A549 (cell line): ENCODE data around the gene CABYR. TPM values are rescaled to one million over a fixed set of nuclear protein-coding genes. Genes with fewer than 3 reads are reported as not detected.

Experiments
- ATAC-seq, 2 experiments: fragments of 200-7000 bp in 1 of 2; fragments of >200 bp in 1 of 2; cut with Nextera tagmentation in 1 of 2; cut with Tn5 transposase in 1 of 2; 3 replicates each; pipeline versions ENCODE4 v1.8.0 to v1.9.1; 2018 to 2020; ENCODE audit warnings: mild to moderate bottlenecking in 1 of 2, moderate library complexity in 1 of 2
- CTCF ChIA-PET: fragments of 300-600 bp; sonication (Branson Sonifier 250); formaldehyde crosslinking; extraction: SDS; loops from one replicate; lab custom pipeline; 2021; ENCODE audit warnings: antibody characterized with exemption, inconsistent platforms; lab: Yijun Ruan, JAX
- POLR2A ChIA-PET: fragments of 350-600 bp; formaldehyde crosslinking; extraction: SDS; loops from one replicate; lab custom pipeline; 2021; ENCODE audit warnings: antibody characterized with exemption, inconsistent platforms; lab: Yijun Ruan, JAX
- DNase-seq, 2 experiments: peaks; one replicate each; pipeline versions ENCODE4 v3.0.0 to v3.0.0-alpha.2; 2011 to 2016; ENCODE audit warnings: low read depth in 1 of 2, low spot score in 1 of 2
- FAIRE-seq: peaks from 2 replicates; lab custom pipeline; 2011; peaks lifted over from hg19 to GRCh38; lab: Jason Lieb, UNC
- H3K27ac ChIP-seq, 2 experiments: fragments of >200 bp; sonication (Bioruptor Twin); formaldehyde crosslinking; 3 replicates each; pipeline ENCODE4 v1.5.1; 2016 to 2017
- H3K4me1 ChIP-seq: fragments of >200 bp; sonication (Bioruptor Twin); formaldehyde crosslinking; 3 replicates; pipeline ENCODE4 v1.6.1; 2016
- H3K4me2 ChIP-seq: fragments of >200 bp; sonication (Bioruptor Twin); formaldehyde crosslinking; 3 replicates; pipeline ENCODE4 v1.6.1; 2016
- H3K4me3 ChIP-seq: fragments of >200 bp; sonication (Bioruptor Twin); formaldehyde crosslinking; 3 replicates; pipeline ENCODE4 v1.5.1; 2016
- H3K9me3 ChIP-seq: fragments of >200 bp; sonication (Bioruptor Twin); formaldehyde crosslinking; 3 replicates; pipeline ENCODE4 v1.6.1; 2016
- CBX8 ChIP-seq: fragments of 200-600 bp; sonication (generic); IDR thresholded peaks from 2 replicates; pipeline ENCODE4 v1.6.1; 2016
- HDAC2 ChIP-seq: fragments of 200-600 bp; sonication (generic); IDR thresholded peaks from 2 replicates; pipeline ENCODE4 v1.6.1; 2016
- HEYL ChIP-seq: fragments of 250-450 bp; sonication (Bioruptor Pico); IDR thresholded peaks from 2 replicates; pipeline ENCODE4 v1.8.0; 2021; ENCODE audit warnings: mild to moderate bottlenecking, moderate library complexity
- HOXB13 ChIP-seq: fragments of 250-450 bp; sonication (Bioruptor Pico); IDR thresholded peaks from 2 replicates; pipeline ENCODE4 v1.5.0; 2020; ENCODE audit warnings: low read depth, mild to moderate bottlenecking, moderate library complexity
- HOXB5 ChIP-seq: fragments of 250-450 bp; sonication (Bioruptor Pico); IDR thresholded peaks from 2 replicates; pipeline ENCODE4 v1.5.0; 2020; ENCODE audit warnings: mild to moderate bottlenecking, moderate library complexity
- MAZ ChIP-seq: fragments of 150-350 bp; IDR thresholded peaks from 2 replicates; pipeline ENCODE4 v1.6.1; 2014; ENCODE audit warnings: antibody characterized with exemption, low read depth, low read length, borderline replicate concordance
- NR3C1 ChIP-seq: fragments of >200 bp; sonication (Bioruptor Twin); formaldehyde crosslinking; IDR thresholded peaks from 3 replicates; pipeline ENCODE4 v1.6.1; 2017
- RARB ChIP-seq: fragments of 250-450 bp; sonication (Bioruptor Pico); IDR thresholded peaks from 2 replicates; pipeline ENCODE4 v1.8.0; 2021; ENCODE audit warnings: mild to moderate bottlenecking, moderate library complexity
- RCOR1 ChIP-seq: fragments of 150-350 bp; IDR thresholded peaks from 2 replicates; pipeline ENCODE4 v1.6.1; 2014; ENCODE audit warnings: antibody characterized with exemption, low read length, low read depth
- SMC3 ChIP-seq: fragments of >200 bp; sonication (Bioruptor Twin); formaldehyde crosslinking; IDR thresholded peaks from 3 replicates; pipeline ENCODE4 v1.6.1; 2018; ENCODE audit warnings: inconsistent platforms
- TFCP2L1 ChIP-seq: fragments of 250-450 bp; sonication (Bioruptor Pico); IDR thresholded peaks from 2 replicates; pipeline ENCODE4 v1.5.0; 2021; ENCODE audit warnings: mild to moderate bottlenecking
- WGBS: methylation state at CpG from one replicate; pipeline ENCODE4 v1.1.6; 2017; ENCODE audit errors: missing lambda C conversion rate; 5-methylcytosine and 5-hydroxymethylcytosine counted together
- polyA plus RNA-seq, 4 experiments: library from polyadenylated mRNA; depleted of rRNA in 3 of 4; stranded (reverse); fragments of >200 nt; fragmentation: RNase III in 1 of 4; extraction: RNeasy Plus Mini Kit Qiagen cat#74134 plus additional on column Dnase treatment in 1 of 4; gene quantifications; 2 replicates in 3 of 4; 3 replicates in 1 of 4; pipeline ENCODE4 v1.2.3, GENCODE V29; 2011 to 2017
- TF ChIP-seq, protein P1 (sequence below): fragments of 450-650 bp; IDR thresholded peaks from 2 replicates; pipeline ENCODE4 v1.6.1; 2014; ENCODE audit warnings: antibody characterized with exemption
- TF ChIP-seq, protein P2 (sequence below): IDR thresholded peaks from 2 replicates; pipeline ENCODE4 v1.6.1; 2012
- TF ChIP-seq, protein P3 (sequence below): fragments of 250-450 bp; sonication (Bioruptor Pico); IDR thresholded peaks from 2 replicates; pipeline ENCODE4 v1.5.0; 2020; ENCODE audit warnings: low read depth, mild to moderate bottlenecking, moderate library complexity
- TF ChIP-seq, protein P4 (sequence below): fragments of 250-450 bp; sonication (Bioruptor Pico); IDR thresholded peaks from 2 replicates; pipeline ENCODE4 v1.5.0; 2021; ENCODE audit warnings: mild to moderate bottlenecking, moderate library complexity, borderline replicate concordance
- TF ChIP-seq, protein P5 (sequence below): fragments of 150-350 bp; IDR thresholded peaks from 2 replicates; pipeline ENCODE4 v1.6.1; 2014; ENCODE audit warnings: low read depth, mild to moderate bottlenecking, low read length
- TF ChIP-seq, protein P6 (sequence below): IDR thresholded peaks from 2 replicates; pipeline ENCODE4 v1.6.1; 2012; ENCODE audit warnings: low read depth, borderline replicate concordance

CABYR gene
- polyA plus RNA-seq, 2 of the 4 experiments (the other 2 are of a cell fraction): 14.8 to 22.1 TPM

DNA sequence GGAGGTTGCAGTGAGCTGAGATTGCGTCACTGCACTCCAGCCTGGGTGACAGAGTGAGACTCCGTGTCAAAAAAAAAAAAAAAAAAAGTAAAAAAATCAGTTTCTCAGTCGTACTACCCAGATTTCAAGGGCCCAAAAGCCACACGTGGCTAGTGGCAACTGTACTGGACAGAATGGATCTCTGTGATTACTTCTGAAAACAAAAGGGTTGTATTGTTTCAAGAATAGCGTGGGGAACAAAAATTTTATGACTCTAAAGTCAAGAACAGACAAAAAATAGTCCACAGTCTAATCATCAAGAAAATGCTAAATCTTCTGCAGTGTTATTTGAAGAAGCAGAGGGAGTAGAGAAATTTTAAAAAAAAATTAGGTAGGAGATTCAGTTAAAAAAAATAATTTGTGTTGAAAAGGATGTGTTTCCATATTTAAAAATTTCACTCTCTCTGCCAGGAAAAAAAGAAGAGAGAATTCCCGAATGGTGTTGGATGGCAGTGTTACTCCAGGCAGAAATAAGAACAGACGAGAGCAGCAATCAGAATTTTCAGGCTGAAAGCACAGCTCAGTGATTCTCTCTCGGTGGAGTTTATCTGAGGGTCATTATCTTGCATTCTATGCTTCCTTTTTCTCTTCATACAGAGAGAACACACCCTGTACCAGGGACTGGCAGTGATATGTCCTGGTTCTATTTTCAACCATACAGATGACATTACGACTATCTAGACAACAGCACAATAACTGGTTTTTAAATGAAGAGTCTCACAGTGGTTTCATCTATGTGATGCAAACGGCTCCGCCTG is 61.8 kb downstream of the CABYR start (continued):
- no peak for TF ChIP-seq NR3C1
- TF ChIP-seq MAZ: no peak
- no peak for TF ChIP-seq HOXB5 (CRISPR knock-in tag)
- TF ChIP-seq HOXB13 (CRISPR knock-in tag): no peak
- TF ChIP-seq SMC3: no peak
- TF ChIP-seq, protein P1, sequence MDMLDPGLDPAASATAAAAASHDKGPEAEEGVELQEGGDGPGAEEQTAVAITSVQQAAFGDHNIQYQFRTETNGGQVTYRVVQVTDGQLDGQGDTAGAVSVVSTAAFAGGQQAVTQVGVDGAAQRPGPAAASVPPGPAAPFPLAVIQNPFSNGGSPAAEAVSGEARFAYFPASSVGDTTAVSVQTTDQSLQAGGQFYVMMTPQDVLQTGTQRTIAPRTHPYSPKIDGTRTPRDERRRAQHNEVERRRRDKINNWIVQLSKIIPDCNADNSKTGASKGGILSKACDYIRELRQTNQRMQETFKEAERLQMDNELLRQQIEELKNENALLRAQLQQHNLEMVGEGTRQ: no peak

DNA sequence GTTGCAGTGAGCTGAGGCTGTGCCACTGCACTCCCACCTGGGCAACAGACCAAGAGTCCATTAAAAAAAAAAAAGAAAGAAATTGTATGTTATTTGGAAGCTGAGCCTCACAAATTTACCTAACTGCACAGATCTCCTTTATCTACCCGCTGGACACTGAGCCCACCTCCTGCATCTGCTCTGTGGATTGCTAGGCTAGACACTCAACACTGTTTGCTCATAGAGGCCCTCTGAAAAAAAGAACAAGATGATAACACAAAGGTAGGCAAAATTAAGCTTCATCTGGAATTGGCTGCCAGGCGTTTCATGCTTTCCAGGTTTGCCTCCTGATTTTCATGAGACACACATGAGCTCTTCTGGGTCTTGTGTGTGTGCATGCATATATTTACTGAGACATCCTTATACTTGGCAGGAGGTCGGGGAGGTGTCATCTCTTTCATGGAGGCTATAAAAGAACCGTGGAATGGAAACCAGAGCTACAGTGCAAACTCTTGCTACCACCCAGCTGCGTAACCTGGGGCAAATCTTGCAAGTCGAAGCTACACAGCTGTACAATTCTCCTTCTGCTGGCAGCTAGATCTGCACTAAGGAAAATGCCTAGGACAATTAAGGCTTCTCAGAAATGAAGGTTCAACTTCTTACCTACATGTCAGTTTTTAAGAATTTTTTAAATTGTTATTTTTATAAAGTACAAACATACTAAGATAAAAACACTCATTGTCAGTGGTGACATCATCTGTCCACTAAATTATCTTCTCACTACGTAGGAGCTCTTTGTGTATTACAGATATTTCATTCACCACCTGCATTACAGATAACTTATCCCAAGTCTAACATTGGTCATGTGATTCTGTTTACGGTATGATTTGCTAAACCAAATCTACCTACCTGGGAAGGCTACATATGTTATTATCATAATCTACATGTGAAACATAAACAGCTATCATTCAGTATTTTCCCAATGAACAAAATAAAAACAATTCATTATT is 63.1 kb downstream of the CABYR start:
- POLR2A ChIA-PET: interaction anchor here (0.9 kb wide), 1 partner anchor 64 kb away, joined by 3 read pairs; the partner anchor contains the start of gene CABYR
- CTCF ChIA-PET: interaction anchor here (1.0 kb wide), 1 partner anchor 10 kb away, joined by 3 read pairs; no protein-coding TSS in a partner anchor
- Histone ChIP-seq H3K4me3 (no peak overlapping the region), H3K4me1 (no peaks in the 10 kb centered on the region), H3K4me2 (no peak overlapping the region), H3K27ac (no peak overlapping the region), H3K9me3 (no peaks in the 10 kb centered on the region)
- no peak for ATAC-seq
- no peak for TF ChIP-seq HDAC2
- TF ChIP-seq, protein P2, sequence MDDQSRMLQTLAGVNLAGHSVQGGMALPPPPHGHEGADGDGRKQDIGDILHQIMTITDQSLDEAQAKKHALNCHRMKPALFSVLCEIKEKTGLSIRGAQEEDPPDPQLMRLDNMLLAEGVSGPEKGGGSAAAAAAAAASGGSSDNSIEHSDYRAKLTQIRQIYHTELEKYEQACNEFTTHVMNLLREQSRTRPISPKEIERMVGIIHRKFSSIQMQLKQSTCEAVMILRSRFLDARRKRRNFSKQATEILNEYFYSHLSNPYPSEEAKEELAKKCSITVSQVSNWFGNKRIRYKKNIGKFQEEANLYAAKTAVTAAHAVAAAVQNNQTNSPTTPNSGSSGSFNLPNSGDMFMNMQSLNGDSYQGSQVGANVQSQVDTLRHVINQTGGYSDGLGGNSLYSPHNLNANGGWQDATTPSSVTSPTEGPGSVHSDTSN: no peak
- TF ChIP-seq, protein P3, sequence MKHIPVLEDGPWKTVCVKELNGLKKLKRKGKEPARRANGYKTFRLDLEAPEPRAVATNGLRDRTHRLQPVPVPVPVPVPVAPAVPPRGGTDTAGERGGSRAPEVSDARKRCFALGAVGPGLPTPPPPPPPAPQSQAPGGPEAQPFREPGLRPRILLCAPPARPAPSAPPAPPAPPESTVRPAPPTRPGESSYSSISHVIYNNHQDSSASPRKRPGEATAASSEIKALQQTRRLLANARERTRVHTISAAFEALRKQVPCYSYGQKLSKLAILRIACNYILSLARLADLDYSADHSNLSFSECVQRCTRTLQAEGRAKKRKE: no peak
- 68% methylated on average over 8 of the region's 8 CpGs for WGBS
- no peak for DNase-seq
- no peak for FAIRE-seq

- H3K4me2 ChIP-seq: no peak overlapping the region
- no peak for DNase-seq
- no peak overlapping the region for H3K27ac ChIP-seq
- WGBS: 77% methylated on average over 3 of the region's 3 CpGs
- TF ChIP-seq TFCP2L1 (CRISPR knock-in tag) (no peak), CBX8 (no peak), RCOR1 (no peak), HEYL (no peak), HOXB13 (CRISPR knock-in tag) (no peak), RARB (CRISPR knock-in tag) (no peak)
- TF ChIP-seq, protein P4, sequence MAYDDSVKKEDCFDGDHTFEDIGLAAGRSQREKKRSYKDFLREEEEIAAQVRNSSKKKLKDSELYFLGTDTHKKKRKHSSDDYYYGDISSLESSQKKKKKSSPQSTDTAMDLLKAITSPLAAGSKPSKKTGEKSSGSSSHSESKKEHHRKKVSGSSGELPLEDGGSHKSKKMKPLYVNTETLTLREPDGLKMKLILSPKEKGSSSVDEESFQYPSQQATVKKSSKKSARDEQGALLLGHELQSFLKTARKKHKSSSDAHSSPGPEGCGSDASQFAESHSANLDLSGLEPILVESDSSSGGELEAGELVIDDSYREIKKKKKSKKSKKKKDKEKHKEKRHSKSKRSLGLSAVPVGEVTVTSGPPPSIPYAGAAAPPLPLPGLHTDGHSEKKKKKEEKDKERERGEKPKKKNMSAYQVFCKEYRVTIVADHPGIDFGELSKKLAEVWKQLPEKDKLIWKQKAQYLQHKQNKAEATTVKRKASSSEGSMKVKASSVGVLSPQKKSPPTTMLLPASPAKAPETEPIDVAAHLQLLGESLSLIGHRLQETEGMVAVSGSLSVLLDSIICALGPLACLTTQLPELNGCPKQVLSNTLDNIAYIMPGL: no peak
- TF ChIP-seq, protein P5, sequence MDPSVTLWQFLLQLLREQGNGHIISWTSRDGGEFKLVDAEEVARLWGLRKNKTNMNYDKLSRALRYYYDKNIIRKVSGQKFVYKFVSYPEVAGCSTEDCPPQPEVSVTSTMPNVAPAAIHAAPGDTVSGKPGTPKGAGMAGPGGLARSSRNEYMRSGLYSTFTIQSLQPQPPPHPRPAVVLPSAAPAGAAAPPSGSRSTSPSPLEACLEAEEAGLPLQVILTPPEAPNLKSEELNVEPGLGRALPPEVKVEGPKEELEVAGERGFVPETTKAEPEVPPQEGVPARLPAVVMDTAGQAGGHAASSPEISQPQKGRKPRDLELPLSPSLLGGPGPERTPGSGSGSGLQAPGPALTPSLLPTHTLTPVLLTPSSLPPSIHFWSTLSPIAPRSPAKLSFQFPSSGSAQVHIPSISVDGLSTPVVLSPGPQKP: no peak
- TF ChIP-seq, protein P6, sequence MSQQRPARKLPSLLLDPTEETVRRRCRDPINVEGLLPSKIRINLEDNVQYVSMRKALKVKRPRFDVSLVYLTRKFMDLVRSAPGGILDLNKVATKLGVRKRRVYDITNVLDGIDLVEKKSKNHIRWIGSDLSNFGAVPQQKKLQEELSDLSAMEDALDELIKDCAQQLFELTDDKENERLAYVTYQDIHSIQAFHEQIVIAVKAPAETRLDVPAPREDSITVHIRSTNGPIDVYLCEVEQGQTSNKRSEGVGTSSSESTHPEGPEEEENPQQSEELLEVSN: no peak
- TF ChIP-seq, protein P2: no peak
- CTCF ChIA-PET: no interaction called here
- no peak overlapping the region for H3K4me3 ChIP-seq
- H3K4me1 ChIP-seq: no peaks in the 10 kb centered on the region
- no peak for FAIRE-seq
- no peaks in the 10 kb centered on the region for H3K9me3 ChIP-seq
- no peak for ATAC-seq
- POLR2A ChIA-PET: no interaction called here
These were observed 66.0 kb downstream of the CABYR start for GRCh38 chr18:24204904-24205303.
